Endothelial cell of umbilical vein (primary cell): ENCODE results near the gene TSPEAR. TPM values are rescaled to one million over a fixed set of nuclear protein-coding genes. Genes with fewer than 3 reads are reported as not detected.

Source experiments
- BruUV-seq: library from RNA; stranded (reverse); fragments of 400-500 nt; replicated peaks from 2 replicates; lab custom pipeline; 2021; lab: Mats Ljungman, UMichigan
- CTCF ChIA-PET: fragments of 300-600, 350-600 bp; sonication (Branson Sonifier 250); formaldehyde crosslinking; loops from one replicate; lab custom pipeline; 2021; ENCODE audit warnings: antibody characterized with exemption, inconsistent platforms; lab: Charles Lee
- POLR2A ChIA-PET: fragments of 300-600, 350-600 bp; sonication (Branson Sonifier 250); formaldehyde crosslinking; loops from one replicate; lab custom pipeline; 2021; ENCODE audit warnings: antibody characterized with exemption, inconsistent platforms; lab: Charles Lee
- DNase-seq: peaks from one replicate; pipeline ENCODE4 v3.0.0-alpha.2; 2011; ENCODE audit warnings: low read depth, low spot score
- FAIRE-seq: peaks from 2 replicates; lab custom pipeline; 2011; peaks lifted over from hg19 to GRCh38; lab: Jason Lieb, UNC
- H2AFZ ChIP-seq: 2 replicates; pipeline ENCODE4 v1.6.0; 2012; ENCODE audit warnings: low read depth, low read length, control low read depth, inconsistent platforms
- H3K27ac ChIP-seq: 2 replicates; pipeline ENCODE4 v1.5.1; 2011; ENCODE audit warnings: low read depth, mild to moderate bottlenecking, control low read depth, low read length, moderate library complexity; ENCODE audit not compliant: insufficient read depth
- H3K27me3 ChIP-seq, 2 experiments: 2 replicates each; pipeline versions ENCODE4 v1.6.0 to v1.6.1; 2011; ENCODE audit warnings: low read length in 2 of 2, mixed read lengths in 1 of 2; ENCODE audit not compliant: control insufficient read depth in 2 of 2, insufficient read depth in 2 of 2
- H3K36me3 ChIP-seq, 2 experiments: 2 replicates in 1 of 2; 3 replicates in 1 of 2; pipeline ENCODE4 v1.5.1; 2011; ENCODE audit warnings: low read length in 2 of 2, mild to moderate bottlenecking in 1 of 2, moderate library complexity in 1 of 2; ENCODE audit not compliant: control insufficient read depth in 2 of 2, insufficient read depth in 2 of 2; ENCODE audit errors: extremely low read depth in 1 of 2
- H3K4me1 ChIP-seq: 3 replicates; pipeline ENCODE4 v1.5.1; 2011; ENCODE audit warnings: mild to moderate bottlenecking, low read length; ENCODE audit not compliant: control insufficient read depth, insufficient read depth; ENCODE audit errors: extremely low read depth
- H3K4me2 ChIP-seq: 2 replicates; pipeline ENCODE4 v1.6.1; 2011; ENCODE audit warnings: low read length, control low read depth, mixed read lengths; ENCODE audit not compliant: insufficient read depth
- H3K4me3 ChIP-seq, 3 experiments: fragments of 200-600 bp in 1 of 3; sonication (generic), shearing (Covaris generic) in 1 of 3; replicated peaks in 1 of 3; 2 replicates each; pipeline ENCODE4 v1.5.1; 2011 to 2016; ENCODE audit warnings: control low read depth in 3 of 3, low read length in 3 of 3, mild to moderate bottlenecking in 2 of 3, inconsistent platforms in 1 of 3, low read depth in 1 of 3, moderate library complexity in 1 of 3; ENCODE audit not compliant: insufficient read depth in 1 of 3
- H3K79me2 ChIP-seq: 2 replicates; pipeline ENCODE4 v1.6.0; 2012; ENCODE audit warnings: low read length, inconsistent platforms; ENCODE audit not compliant: control insufficient read depth, insufficient read depth
- H3K9ac ChIP-seq: replicated peaks from 2 replicates; pipeline ENCODE3; 2011; ENCODE audit warnings: low read length, control low read depth; ENCODE audit not compliant: insufficient read depth; ENCODE audit errors: extremely low read depth
- H3K9me1 ChIP-seq: replicated peaks from 3 replicates; pipeline ENCODE4 v1.6.0; 2011; ENCODE audit warnings: mild to moderate bottlenecking, low read length; ENCODE audit not compliant: control insufficient read depth, insufficient read depth; ENCODE audit errors: extremely low read depth
- H3K9me3 ChIP-seq: replicated peaks from 2 replicates; pipeline ENCODE4 v1.5.1; 2012; ENCODE audit warnings: low read length, inconsistent platforms; ENCODE audit not compliant: control insufficient read depth, insufficient read depth
- H4K20me1 ChIP-seq: replicated peaks from 2 replicates; pipeline ENCODE3; 2011; ENCODE audit warnings: mild to moderate bottlenecking, low read length; ENCODE audit not compliant: control insufficient read depth, insufficient read depth; ENCODE audit errors: extremely low read depth
- EZH2 ChIP-seq: IDR thresholded peaks from 2 replicates; pipeline ENCODE4 v1.6.1; 2012; ENCODE audit warnings: borderline replicate concordance, low read depth, mild to moderate bottlenecking, moderate library complexity, low read length, inconsistent platforms; ENCODE audit not compliant: severe bottlenecking
- FOS ChIP-seq: IDR thresholded peaks from 2 replicates; pipeline ENCODE4 v1.6.1; 2011; ENCODE audit warnings: mild to moderate bottlenecking, low read length, moderate library complexity, borderline replicate concordance; ENCODE audit not compliant: insufficient read depth
- GATA2 ChIP-seq: IDR thresholded peaks from 2 replicates; pipeline ENCODE4 v1.7.0; 2011; ENCODE audit warnings: low read depth, mild to moderate bottlenecking, moderate library complexity, mixed read lengths, low read length; ENCODE audit not compliant: insufficient read length, insufficient read depth
- JUN ChIP-seq: IDR thresholded peaks from 2 replicates; pipeline ENCODE4 v1.6.1; 2011; ENCODE audit warnings: borderline replicate concordance, low read depth; ENCODE audit not compliant: insufficient read length, insufficient read depth
- MYC ChIP-seq: IDR thresholded peaks from one replicate; pipeline ENCODE4 v1.6.1; 2011; ENCODE audit warnings: mild to moderate bottlenecking, low read depth, low read length
- POLR2A ChIP-seq: IDR thresholded peaks from 2 replicates; pipeline ENCODE4 v1.6.1; 2012; ENCODE audit warnings: low read depth, mild to moderate bottlenecking, control low read depth, low read length
- POLR2AphosphoS5 ChIP-seq: IDR thresholded peaks from 2 replicates; pipeline ENCODE4 v1.6.1; 2012; ENCODE audit warnings: low read depth, mild to moderate bottlenecking, control low read depth, low read length, moderate library complexity; ENCODE audit not compliant: insufficient read depth
- dilution Hi-C: fragments of 300-500 bp; cut with MboI; formaldehyde crosslinking; loops from one replicate; pipeline ENCODE4 v1.15.0; 2019; ENCODE audit warnings: low sequenced_read_pairs; ENCODE audit not compliant: extremely low pct_ligation_motif_present
- intact Hi-C: fragments of 100-400 bp; cut with micrococcal nuclease; formaldehyde crosslinking; loops from one replicate; pipeline ENCODE4 v1.10.0; 2022
- polyA plus RNA-seq, 4 experiments: library from polyadenylated mRNA; depleted of rRNA in 3 of 4; stranded (reverse) in 3 of 4; unstranded in 1 of 4; fragments of >200 nt; gene quantifications; 2 replicates each; pipeline versions ENCODE4 v1.2.1 to v1.2.3, GENCODE V29; 2011 to 2012; ENCODE audit warnings: missing spikeins in 1 of 4
- total RNA-seq: library from RNA; stranded (reverse); gene quantifications from 2 replicates; pipeline ENCODE4 v1.2.3, GENCODE V29; 2021
- TF ChIP-seq, protein P1 (sequence below), 2 donors: IDR thresholded peaks; 1 replicate in 1 of 2; 2 replicates in 1 of 2; pipeline ENCODE4 v1.5.1; 2011; ENCODE audit warnings: low read length in 2 of 2, mild to moderate bottlenecking in 2 of 2, moderate library complexity in 2 of 2, control low read depth in 1 of 2, inconsistent platforms in 1 of 2, low read depth in 1 of 2; ENCODE audit not compliant: insufficient read depth in 1 of 2; ENCODE audit errors: extremely low read depth in 1 of 2
- TF ChIP-seq, protein P2 (sequence below): IDR thresholded peaks from 2 replicates; pipeline ENCODE4 v1.6.1; 2011; ENCODE audit not compliant: insufficient read depth, insufficient read length

The TSPEAR gene
- total and polyA plus RNA-seq, 2 donors (not counting 3 experiments of a cell fraction or from before 2014, with no cell fraction given): 0.01 TPM; not detected in 1

DNA sequence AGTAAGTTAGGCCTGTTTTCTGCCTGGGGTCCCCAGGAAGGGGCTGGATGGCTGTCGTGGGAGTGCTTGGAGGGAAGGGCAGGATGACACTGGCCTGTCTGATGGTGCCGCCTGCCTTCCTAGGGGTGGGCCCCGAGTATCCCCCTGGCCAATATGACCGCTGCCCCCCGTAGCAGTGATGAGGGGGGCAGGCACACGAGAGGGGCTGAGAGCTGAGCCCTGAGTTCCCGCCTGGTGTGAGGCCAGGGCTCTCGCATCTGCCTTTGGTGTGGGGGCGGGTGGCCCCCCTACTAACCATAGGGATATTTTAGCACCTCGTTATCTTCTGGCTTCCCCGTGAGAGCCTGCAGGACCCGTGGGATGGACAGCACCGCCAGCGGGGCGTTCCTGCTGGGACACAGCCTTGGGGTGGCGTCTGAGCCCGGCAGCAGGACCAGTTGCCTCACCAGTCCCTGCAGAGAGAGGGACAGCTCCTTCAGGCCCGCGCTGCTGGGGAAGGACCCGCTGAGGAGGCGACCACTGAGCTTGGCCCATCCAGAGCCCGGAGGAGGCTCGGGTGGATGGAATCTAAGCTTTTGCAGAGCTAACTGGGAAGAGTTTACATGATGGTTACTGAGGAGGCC lies 181.8 kb downstream of the TSPEAR start:
- Histone ChIP-seq H3K9ac (no peak overlapping the region), H3K9me1 (no peaks in the 10 kb centered on the region), H3K27me3 (no peaks in the 10 kb centered on the region), H2AFZ (no peak overlapping the region), H3K79me2 (no peaks in the 10 kb centered on the region), H3K9me3 (no peaks in the 10 kb centered on the region), H3K4me1 (no peaks in the 10 kb centered on the region), H3K4me2 (no peak overlapping the region), H3K27ac (no peak overlapping the region), H3K4me3 (no peak overlapping the region), H4K20me1 (no peaks in the 10 kb centered on the region), H3K36me3 (no peaks in the 10 kb centered on the region)
- FAIRE-seq (no peak), DNase-seq (no peak)
- CTCF ChIA-PET: no interaction called here
- intact Hi-C loops (no loop called here), dilution Hi-C loops (no loop called here)
- POLR2A ChIA-PET: no interaction called here
- TF ChIP-seq EZH2: no peak
- TF ChIP-seq MYC: no peak
- no peak for TF ChIP-seq FOS
- TF ChIP-seq POLR2AphosphoS5: no peak
- no peak for TF ChIP-seq JUN
- TF ChIP-seq POLR2A: no peak
- TF ChIP-seq, protein P1, sequence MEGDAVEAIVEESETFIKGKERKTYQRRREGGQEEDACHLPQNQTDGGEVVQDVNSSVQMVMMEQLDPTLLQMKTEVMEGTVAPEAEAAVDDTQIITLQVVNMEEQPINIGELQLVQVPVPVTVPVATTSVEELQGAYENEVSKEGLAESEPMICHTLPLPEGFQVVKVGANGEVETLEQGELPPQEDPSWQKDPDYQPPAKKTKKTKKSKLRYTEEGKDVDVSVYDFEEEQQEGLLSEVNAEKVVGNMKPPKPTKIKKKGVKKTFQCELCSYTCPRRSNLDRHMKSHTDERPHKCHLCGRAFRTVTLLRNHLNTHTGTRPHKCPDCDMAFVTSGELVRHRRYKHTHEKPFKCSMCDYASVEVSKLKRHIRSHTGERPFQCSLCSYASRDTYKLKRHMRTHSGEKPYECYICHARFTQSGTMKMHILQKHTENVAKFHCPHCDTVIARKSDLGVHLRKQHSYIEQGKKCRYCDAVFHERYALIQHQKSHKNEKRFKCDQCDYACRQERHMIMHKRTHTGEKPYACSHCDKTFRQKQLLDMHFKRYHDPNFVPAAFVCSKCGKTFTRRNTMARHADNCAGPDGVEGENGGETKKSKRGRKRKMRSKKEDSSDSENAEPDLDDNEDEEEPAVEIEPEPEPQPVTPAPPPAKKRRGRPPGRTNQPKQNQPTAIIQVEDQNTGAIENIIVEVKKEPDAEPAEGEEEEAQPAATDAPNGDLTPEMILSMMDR (IDR thresholded peaks at IDR 0.05; ENCODE audit: extremely low read depth in 1 of 2, insufficient read depth in 1 of 2, low read depth in 1 of 2, low read length in 2 of 2): no peak
- TF ChIP-seq, protein P2, sequence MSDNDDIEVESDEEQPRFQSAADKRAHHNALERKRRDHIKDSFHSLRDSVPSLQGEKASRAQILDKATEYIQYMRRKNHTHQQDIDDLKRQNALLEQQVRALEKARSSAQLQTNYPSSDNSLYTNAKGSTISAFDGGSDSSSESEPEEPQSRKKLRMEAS: no peak
- TF ChIP-seq GATA2: no peak
- BruUV-seq: no TSS peak
